ENCODE results near the gene WLS. TPM values are rescaled to one million over a fixed set of nuclear protein-coding genes. Genes with fewer than 3 reads are reported as not detected.
"Not testable (repeated sequence)": the region's sequence is repeated elsewhere in the genome, so short reads cannot be mapped to it uniquely, and the experiment has no call there.

Gene WLS
- total and polyA plus RNA-seq, 2 donors (not counting 1 experiment from before 2014, with no cell fraction given), result 0.49 TPM; not detected in 1

DNA sequence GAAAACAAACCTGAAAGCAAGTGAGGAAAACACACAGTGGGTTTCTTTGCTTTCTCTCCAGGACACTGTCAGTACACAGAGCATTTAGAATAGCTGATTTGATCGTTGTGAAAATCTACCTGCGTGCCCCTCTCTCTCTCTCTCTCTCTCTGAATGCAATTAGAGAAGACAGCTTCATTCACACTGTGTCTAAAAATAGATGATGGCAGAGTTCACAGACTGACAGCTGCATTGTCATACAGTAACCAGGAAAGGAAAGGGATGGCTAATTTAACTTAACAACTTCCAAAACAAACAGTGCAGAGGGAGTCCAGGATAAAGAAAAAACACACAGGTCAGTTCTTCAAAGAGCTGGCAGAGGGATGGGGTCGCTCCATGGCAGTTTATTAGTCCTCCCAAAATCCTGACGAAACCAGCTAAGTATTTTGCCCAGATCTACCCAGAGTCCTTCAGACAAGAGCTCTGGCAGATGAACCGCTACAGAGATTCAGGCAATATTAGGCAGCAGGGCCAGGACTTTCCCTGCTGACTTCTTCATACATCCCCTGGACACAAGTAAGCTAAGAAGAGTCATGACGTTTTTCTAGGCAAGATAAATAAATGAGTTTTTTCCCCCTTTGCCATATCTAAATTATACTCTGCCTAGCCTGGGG is 58.9 kb downstream of the WLS start:
- Histone ChIP-seq H3K79me2 (ENCODE audit: control insufficient read depth, insufficient read depth, low read length) (no peaks in the 10 kb centered on the region), H3K27ac (ENCODE audit: low read length in 2 of 2) (no peak overlapping the region), H2AFZ (ENCODE audit: insufficient read depth, low read depth, low read length, poor library complexity, severe bottlenecking) (no peak overlapping the region), H3K27me3 (replicated peaks in 1 of 4; ENCODE audit: control extremely low read depth in 1 of 4, control insufficient read depth in 3 of 4, insufficient read depth in 4 of 4, low read length in 3 of 4) (no peaks in the 10 kb centered on the region), H3K4me2 (replicated peaks; ENCODE audit: low read depth, low read length, poor library complexity, severe bottlenecking) (no peak overlapping the region), H3K4me1 (ENCODE audit: control insufficient read depth in 2 of 2, insufficient read depth in 2 of 2, low read length in 2 of 2) (no peaks in the 10 kb centered on the region), H3K36me3 (replicated peaks in 1 of 2; ENCODE audit: control extremely low read depth in 1 of 2, control insufficient read depth in 1 of 2, extremely low read depth in 1 of 2, insufficient read depth in 2 of 2, low read length in 1 of 2) (no peaks in the 10 kb centered on the region), H3K9ac (ENCODE audit: low read length) (no peak overlapping the region), H4K20me1 (ENCODE audit: control insufficient read depth, insufficient read depth, low read length, poor library complexity, severe bottlenecking) (no peaks in the 10 kb centered on the region), H3K4me3 (ENCODE audit: control extremely low read depth in 1 of 5, extremely low read depth in 1 of 5, insufficient read depth in 1 of 5, low read depth in 2 of 5, low read length in 4 of 5) (no peak overlapping the region), H3K9me3 (ENCODE audit: control extremely low read depth in 1 of 3, control insufficient read depth in 2 of 3, insufficient read depth in 1 of 3, low read length in 2 of 3) (no peaks in the 10 kb centered on the region)
- H3K4me3 Mint-ChIP-seq, result no peak overlapping the region
- WGBS (ENCODE audit: insufficient coverage), result 77% methylated on average over 3 of the region's 6 CpGs
- TF ChIP-seq, protein P1, sequence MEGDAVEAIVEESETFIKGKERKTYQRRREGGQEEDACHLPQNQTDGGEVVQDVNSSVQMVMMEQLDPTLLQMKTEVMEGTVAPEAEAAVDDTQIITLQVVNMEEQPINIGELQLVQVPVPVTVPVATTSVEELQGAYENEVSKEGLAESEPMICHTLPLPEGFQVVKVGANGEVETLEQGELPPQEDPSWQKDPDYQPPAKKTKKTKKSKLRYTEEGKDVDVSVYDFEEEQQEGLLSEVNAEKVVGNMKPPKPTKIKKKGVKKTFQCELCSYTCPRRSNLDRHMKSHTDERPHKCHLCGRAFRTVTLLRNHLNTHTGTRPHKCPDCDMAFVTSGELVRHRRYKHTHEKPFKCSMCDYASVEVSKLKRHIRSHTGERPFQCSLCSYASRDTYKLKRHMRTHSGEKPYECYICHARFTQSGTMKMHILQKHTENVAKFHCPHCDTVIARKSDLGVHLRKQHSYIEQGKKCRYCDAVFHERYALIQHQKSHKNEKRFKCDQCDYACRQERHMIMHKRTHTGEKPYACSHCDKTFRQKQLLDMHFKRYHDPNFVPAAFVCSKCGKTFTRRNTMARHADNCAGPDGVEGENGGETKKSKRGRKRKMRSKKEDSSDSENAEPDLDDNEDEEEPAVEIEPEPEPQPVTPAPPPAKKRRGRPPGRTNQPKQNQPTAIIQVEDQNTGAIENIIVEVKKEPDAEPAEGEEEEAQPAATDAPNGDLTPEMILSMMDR (IDR thresholded peaks at IDR 0.05), result no peak
- TF ChIP-seq EZH2 (IDR thresholded peaks at IDR 0.05; ENCODE audit: borderline replicate concordance, insufficient read depth, low read depth, low read length, poor library complexity, severe bottlenecking), result no peak
- intact Hi-C loops (cut with micrococcal nuclease), result no loop called here
- CTCF ChIA-PET, result interaction anchor here (1.4 kb wide), 2 partner anchors 54 to 56 kb away, joined by 4 to 5 read pairs; no protein-coding TSS in a partner anchor
- no peaks in the 10 kb centered on the region for H3K4me1 Mint-ChIP-seq
- peaks cover 4% of the 10 kb centered on the region for H3K27me3 Mint-ChIP-seq
- no peaks in the 10 kb centered on the region for H3K9me3 Mint-ChIP-seq (ENCODE audit: insufficient read depth)
- POLR2A ChIA-PET, result no interaction called here
- H3K27ac Mint-ChIP-seq, result no peak overlapping the region
- no peak for ATAC-seq (ENCODE audit: low read depth)
- DNase-seq, result no peak

DNA sequence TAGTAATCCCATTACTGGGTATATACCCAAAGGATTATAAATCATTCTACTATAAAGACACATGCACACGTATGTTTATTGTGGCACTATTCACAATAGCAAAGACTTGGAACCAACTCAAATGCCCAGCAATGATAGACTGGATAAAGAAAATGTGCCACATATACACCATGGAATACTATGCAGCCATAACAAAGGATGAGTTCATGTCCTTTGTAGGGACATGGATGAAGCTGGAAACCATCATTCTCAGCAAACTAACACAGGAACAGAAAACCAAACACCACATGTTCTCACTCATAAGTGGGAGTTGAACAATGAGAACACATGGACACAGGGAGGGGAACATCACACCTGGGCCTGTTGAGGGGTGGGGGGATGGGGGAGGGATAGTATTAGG is 60.5 kb downstream of the WLS start:
- H4K20me1 ChIP-seq (ENCODE audit: control insufficient read depth, insufficient read depth, low read length, poor library complexity, severe bottlenecking); H3K4me3 ChIP-seq (ENCODE audit: control extremely low read depth in 1 of 5, extremely low read depth in 1 of 5, insufficient read depth in 1 of 5, low read depth in 2 of 5, low read length in 4 of 5); CTCF ChIA-PET; intact Hi-C loops (cut with micrococcal nuclease); H3K27me3 ChIP-seq (replicated peaks in 1 of 4; ENCODE audit: control extremely low read depth in 1 of 4, control insufficient read depth in 3 of 4, insufficient read depth in 4 of 4, low read length in 3 of 4); H3K27ac Mint-ChIP-seq; H3K4me1 Mint-ChIP-seq; DNase-seq; H3K4me3 Mint-ChIP-seq; H2AFZ ChIP-seq (ENCODE audit: insufficient read depth, low read depth, low read length, poor library complexity, severe bottlenecking); H3K4me2 ChIP-seq (replicated peaks; ENCODE audit: low read depth, low read length, poor library complexity, severe bottlenecking); H3K36me3 ChIP-seq (replicated peaks in 1 of 2; ENCODE audit: control extremely low read depth in 1 of 2, control insufficient read depth in 1 of 2, extremely low read depth in 1 of 2, insufficient read depth in 2 of 2, low read length in 1 of 2); H3K4me1 ChIP-seq (ENCODE audit: control insufficient read depth in 2 of 2, insufficient read depth in 2 of 2, low read length in 2 of 2); H3K79me2 ChIP-seq (ENCODE audit: control insufficient read depth, insufficient read depth, low read length); H3K9ac ChIP-seq (ENCODE audit: low read length); H3K9me3 ChIP-seq (ENCODE audit: control extremely low read depth in 1 of 3, control insufficient read depth in 2 of 3, insufficient read depth in 1 of 3, low read length in 2 of 3); POLR2A ChIA-PET; H3K27ac ChIP-seq (ENCODE audit: low read length in 2 of 2); H3K27me3 Mint-ChIP-seq; H3K9me3 Mint-ChIP-seq (ENCODE audit: insufficient read depth); ATAC-seq (ENCODE audit: low read depth): not testable (repeated sequence)
- WGBS (ENCODE audit: insufficient coverage), result no CpG with 5 or more reads among the region's 1 CpG

Data from B cell (primary cell).